ENCODE data around the gene CRIP3.
"Not testable (repeated sequence)": the region's sequence is repeated elsewhere in the genome, so short reads cannot be mapped to it uniquely, and the experiment has no call there.

The CRIP3 gene

GRCh38 chr6:43304882-43305281, 3.7 kb downstream of the CRIP3 start:
- DNase-seq, result no peak

DNA sequence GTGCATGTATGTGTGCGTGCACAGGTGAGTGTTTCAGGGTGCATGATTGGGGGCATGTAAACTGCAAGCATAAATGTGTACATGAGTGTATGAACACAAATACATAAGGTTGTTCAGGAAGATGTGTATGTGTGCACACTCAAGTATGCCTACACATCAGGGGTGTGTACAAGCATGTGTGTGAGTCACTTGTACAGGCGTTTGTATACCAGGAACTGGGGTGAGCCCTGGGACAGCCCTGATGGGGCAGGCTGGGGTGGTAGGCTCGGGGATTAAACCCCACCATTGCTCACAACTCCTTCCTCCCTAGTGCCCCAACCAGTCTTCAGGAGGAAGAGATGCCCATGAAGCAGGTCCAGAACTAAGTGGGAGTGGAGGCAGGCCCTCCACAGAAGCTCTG, 4.3 kb downstream of the CRIP3 start:
- no peak for DNase-seq

GRCh38 chr6:43303751-43304331, 4.8 kb downstream of the CRIP3 start:
- no peak for DNase-seq

GRCh38 chr6:43303006-43303405, 5.6 kb downstream of the CRIP3 start:
- DNase-seq, result not testable (repeated sequence)

GRCh38 chr6:43302126-43302525, 6.5 kb downstream of the CRIP3 start:
- no peak for DNase-seq

DNA sequence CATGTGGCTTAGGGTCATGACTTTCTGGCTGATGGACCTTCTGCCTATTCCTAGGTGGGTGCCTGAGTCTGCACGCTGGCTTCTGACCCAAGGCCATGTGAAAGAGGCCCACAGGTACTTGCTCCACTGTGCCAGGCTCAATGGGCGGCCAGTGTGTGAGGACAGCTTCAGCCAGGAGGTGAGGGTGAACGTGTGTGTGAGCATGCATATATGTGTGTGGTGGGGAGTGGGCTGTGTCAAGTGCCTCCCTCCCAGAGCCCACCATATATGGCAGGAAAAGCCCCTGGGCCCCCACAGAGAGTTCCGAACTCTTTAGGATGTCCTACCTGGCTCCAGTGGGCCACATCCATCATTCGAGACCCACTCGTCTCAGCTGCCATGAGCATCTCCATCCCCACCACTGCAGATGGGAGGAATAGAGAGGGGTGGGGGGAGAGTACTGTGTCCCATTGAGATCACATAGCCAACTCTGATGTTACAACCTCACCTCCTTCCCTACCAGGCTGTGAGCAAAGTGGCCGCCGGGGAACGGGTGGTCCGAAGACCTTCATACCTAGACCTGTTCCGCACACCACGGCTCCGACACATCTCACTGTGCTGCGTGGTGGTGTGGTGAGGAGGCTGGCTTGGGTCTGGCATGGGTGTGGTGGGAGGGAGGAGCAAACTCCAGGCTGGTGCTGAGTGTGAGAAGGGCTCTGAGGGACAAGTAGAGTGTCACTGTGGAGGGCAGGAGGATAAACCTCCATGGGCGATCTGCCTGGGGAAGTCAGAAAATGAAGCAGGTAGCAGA, 7.3 kb downstream of the CRIP3 start:
- DNase-seq, result no peak

- no peak for DNase-seq
Measured at GRCh38 chr6:43299338-43300293, 9.0 kb downstream of the CRIP3 start.

GRCh38 chr6:43298565-43299337, 9.9 kb downstream of the CRIP3 start:
- DNase-seq, result no peak

- no peak for DNase-seq
Measured at GRCh38 chr6:43297644-43298564, 10.7 kb downstream of the CRIP3 start, which contains the start of gene SLC22A7. Gene SLC22A7, plus strand, starts transcription at chr6:43298260. Its CDS starts 99 bp downstream, at chr6:43298359.

GRCh38 chr6:43296780-43297497, 11.7 kb downstream of the CRIP3 start:
- DNase-seq, result no peak

DNA sequence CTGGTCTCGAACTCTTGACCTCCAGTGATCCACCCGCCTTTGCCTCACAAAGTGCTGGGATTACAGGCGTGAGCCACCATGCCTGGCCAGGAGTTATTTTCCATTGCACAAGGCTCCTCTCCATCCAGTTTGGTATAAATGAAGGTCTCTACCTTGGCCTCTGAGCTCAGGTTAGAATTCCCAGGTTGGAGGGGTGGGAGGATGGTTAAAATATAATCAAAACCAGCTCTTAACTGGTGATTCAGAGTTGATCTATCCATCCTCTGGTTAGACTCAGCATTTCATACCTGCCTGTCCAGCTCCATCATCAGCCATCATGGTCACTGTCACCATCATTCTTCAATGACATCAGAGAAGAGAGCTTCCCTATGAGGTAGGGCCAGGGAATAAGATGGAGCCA, 13.2 kb downstream of the CRIP3 start:
- DNase-seq, result no peak

- no peak for DNase-seq
Measured at GRCh38 chr6:43294536-43294935, 14.1 kb downstream of the CRIP3 start.

- DNase-seq, result no peak
Measured at GRCh38 chr6:43293698-43294097, 14.9 kb downstream of the CRIP3 start.

DNA sequence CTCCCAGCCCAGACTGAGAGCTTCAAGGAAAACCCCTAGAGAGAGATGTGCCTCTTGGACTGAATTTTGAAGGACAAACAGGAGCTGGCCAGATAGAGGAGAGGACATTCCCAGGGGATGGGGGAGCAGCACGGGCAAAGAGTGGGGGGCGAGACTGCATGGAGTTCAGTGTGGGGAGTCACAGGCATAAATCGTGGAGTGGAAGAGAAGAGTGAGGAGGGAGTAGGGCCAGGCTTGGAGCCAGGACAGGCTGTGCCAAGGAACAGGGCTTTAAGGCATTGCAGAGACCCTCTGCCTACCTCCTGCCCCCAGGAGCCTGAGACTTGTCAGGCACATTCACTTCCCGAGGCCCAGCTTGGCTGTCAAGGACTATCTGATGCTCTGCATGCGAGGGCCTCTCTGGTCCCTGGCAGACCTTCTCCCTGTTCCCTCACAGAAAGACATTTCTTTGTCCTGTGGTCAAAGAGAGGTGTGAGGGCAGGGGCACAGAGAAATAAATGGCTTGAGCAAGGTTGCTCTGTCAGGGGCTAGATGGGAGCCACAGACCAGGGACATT, 15.8 kb downstream of the CRIP3 start:
- no peak for DNase-seq

DNA sequence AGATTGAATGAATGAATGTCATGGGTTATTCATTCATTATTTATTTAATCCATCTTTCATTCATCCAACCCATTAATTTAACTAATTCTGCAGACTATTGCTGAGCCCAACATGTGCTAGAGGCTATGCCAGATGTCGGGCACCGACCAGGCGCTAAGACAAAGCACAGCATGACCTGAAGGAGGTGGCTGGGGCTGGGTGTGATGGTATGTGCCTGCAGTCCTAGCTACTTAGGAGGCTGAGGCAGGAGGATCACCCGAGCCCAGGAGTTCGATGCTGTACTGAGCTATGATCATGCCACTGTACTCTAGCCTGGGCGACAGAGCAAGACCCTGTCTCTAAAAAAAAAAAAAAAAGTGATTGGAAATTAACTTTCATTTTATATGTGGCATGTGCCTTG, 16.3 kb downstream of the CRIP3 start:
- no peak for DNase-seq

DNA sequence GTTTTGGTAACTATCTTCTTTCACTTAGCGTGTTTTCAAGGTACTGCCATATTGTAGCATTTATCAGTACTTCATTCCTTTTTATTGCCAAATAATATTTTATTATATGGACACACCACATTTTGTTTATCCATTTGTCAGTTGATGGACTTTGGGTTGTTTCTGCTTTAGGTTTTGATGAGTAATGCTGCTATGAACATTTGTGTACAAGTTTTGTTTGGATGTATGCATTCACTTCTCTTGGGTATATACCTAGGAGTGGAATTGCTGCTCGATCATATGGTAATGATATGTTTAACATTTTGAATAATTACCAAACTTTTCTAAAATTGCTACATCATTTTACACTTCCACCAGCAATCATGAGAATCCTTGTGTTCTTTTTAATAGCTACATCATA, 16.9 kb downstream of the CRIP3 start:
- DNase-seq, result no peak

GRCh38 chr6:43290905-43291355, 17.7 kb downstream of the CRIP3 start:
- DNase-seq, result no peak

DNA sequence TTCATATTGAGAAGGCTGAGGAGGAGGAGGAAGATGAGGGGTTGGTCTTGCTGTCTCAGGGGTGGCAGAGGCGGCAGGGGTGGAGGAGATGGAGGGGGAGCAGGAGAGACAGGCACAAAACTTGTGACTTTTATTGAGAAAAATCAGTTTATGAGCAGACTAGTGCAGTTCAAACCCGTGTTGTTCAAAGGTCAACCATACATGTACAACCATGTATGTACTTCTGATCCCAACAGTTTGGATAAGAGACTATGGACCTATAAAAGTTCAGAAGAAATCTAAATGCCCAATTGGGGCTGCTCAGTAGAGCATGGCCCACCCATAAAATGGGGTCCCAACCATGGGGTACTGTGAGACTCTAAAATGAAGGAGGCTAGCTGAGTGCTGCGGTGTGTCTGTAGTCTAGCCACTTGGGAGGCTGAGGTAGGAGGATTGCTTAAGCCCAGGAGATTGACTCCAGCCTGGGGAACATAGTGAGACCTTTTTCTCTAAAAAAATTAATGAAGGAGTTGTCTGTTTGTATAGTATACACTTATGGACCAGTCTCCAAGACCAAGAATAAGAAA, 18.2 kb downstream of the CRIP3 start:
- DNase-seq, result no peak

DNA sequence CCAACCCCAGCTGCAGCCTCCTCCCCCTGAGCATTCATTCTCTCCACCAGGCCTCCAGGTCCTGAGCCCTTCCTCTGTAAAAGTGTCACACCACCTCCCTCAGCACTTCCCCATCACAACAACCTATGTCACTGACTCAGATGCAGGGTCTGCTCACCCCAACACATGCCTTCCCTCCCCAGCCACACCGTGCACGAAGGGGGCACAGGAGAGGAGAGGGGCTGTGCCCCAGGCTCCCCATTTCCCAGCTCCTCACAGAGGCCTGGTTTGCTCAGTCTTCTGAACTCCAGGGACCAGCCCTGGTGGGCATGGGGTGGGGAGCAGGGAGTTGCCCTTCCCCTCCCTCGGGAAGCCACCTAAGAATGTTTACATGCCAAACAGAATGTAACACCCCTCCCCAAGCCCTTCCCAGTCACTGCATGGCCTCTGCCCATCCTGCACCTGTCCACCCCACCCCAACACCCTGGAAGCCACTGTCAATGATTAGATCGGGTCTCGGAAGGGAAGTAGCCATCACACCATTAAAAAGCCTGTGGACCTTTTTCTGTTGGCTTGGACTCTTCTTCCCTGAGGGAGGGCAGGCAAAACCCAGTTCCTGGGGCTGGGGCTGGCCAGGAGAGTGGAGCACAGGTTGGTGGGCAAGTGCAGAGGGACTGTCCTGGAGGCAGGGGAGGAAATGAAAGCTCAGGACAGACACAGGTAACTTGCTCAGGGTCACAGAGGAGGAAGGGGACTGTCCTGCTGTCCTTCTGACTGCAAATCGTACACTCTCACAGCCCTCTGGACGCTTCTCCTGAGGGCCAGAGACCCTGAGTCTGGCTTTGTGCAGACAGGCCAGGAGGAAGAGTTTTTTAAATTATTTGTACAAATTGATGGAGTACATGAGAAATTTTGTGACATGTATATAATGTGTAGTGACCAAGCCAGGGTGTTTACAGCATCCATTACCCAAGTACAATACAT, 20.6 kb downstream of the CRIP3 start:
- DNase-seq, result no peak

Data from central memory CD4-positive, alpha-beta T cell (primary cell).